A673 (cell line): ENCODE results near the gene GSTP1. TPM values are rescaled to one million over a fixed set of nuclear protein-coding genes. Genes with fewer than 3 reads are reported as not detected.
A peak's percentile ranks its signal among the peaks of the same experiment; 100 is the strongest.

Source experiments
- BruUV-seq: library from RNA; stranded (reverse); fragments of 400-500 nt; replicated peaks from 2 replicates; lab custom pipeline; 2021; lab: Mats Ljungman, UMichigan
- CTCF ChIA-PET: fragments of 300-600 bp; sonication (Branson Sonifier 250); formaldehyde crosslinking; loops from one replicate; lab custom pipeline; 2022; ENCODE audit warnings: antibody characterized with exemption; lab: Charles Lee
- POLR2A ChIA-PET: fragments of 300-600 bp; sonication (Branson Sonifier 250); formaldehyde crosslinking; loops from one replicate; lab custom pipeline; 2022; ENCODE audit warnings: antibody characterized with exemption; ENCODE audit not compliant: low non-redundant PET; lab: Charles Lee
- DNase-seq: peaks from one replicate; pipeline ENCODE4 v3.0.0-alpha.2; 2015; ENCODE audit warnings: low spot score
- H3K27ac ChIP-seq: fragments of 200-600 bp; sonication (generic); 2 replicates; pipeline ENCODE4 v1.5.1; 2016; ENCODE audit warnings: mixed run types, low read depth, mild to moderate bottlenecking, mixed read lengths, antibody characterized with exemption, low read length; ENCODE audit not compliant: poor library complexity, severe bottlenecking
- H3K27me3 ChIP-seq: fragments of 200-600 bp; sonication (generic); replicated peaks from 2 replicates; pipeline ENCODE4 v1.6.1; 2017; ENCODE audit warnings: mixed run types, low read depth, mild to moderate bottlenecking, mixed read lengths, antibody characterized with exemption, low read length; ENCODE audit not compliant: insufficient read depth, poor library complexity
- H3K36me3 ChIP-seq: fragments of 200-600 bp; sonication (generic); 2 replicates; pipeline ENCODE4 v1.6.1; 2016; ENCODE audit warnings: mixed run types, mild to moderate bottlenecking, mixed read lengths, antibody characterized with exemption, low read length; ENCODE audit not compliant: insufficient read depth, poor library complexity, severe bottlenecking
- H3K4me1 ChIP-seq: fragments of 200-600 bp; sonication (generic); 2 replicates; pipeline ENCODE4 v1.6.1; 2017; ENCODE audit warnings: mixed run types, mild to moderate bottlenecking, mixed read lengths, antibody characterized with exemption, low read length; ENCODE audit not compliant: insufficient read depth, poor library complexity, severe bottlenecking
- H3K4me3 ChIP-seq: fragments of 200-600 bp; sonication (generic); 2 replicates; pipeline ENCODE4 v1.5.1; 2016; ENCODE audit warnings: low read depth, mixed run types, mild to moderate bottlenecking, mixed read lengths, low read length; ENCODE audit not compliant: poor library complexity, severe bottlenecking
- H3K9me3 ChIP-seq: fragments of 200-600 bp; sonication (generic); 2 replicates; pipeline ENCODE4 v1.6.1; 2016; ENCODE audit warnings: mixed run types, low read depth, mild to moderate bottlenecking, mixed read lengths, antibody characterized with exemption, low read length; ENCODE audit not compliant: poor library complexity, severe bottlenecking
- CTCF ChIP-seq: fragments of 300-800, 200-600 bp; sonication (generic); conservative IDR thresholded peaks from 2 replicates; pipeline ENCODE4 v1.5.1; 2017; ENCODE audit warnings: low read depth, mild to moderate bottlenecking, antibody characterized with exemption, low read length, moderate library complexity, mixed read lengths
- EZH2 ChIP-seq: fragments of 200-600 bp; sonication (generic); IDR thresholded peaks from 2 replicates; pipeline ENCODE4 v1.6.1; 2017; ENCODE audit warnings: borderline replicate concordance, low read depth, mild to moderate bottlenecking, mixed read lengths, antibody characterized with exemption, low read length; ENCODE audit not compliant: poor library complexity, severe bottlenecking
- intact Hi-C: fragments of 100-400 bp; cut with micrococcal nuclease; formaldehyde crosslinking; loops from one replicate; pipeline ENCODE4 v1.10.0; 2022; ENCODE audit not compliant: unreplicated experiment
- total RNA-seq: library from RNA; stranded (reverse); gene quantifications from 2 replicates; pipeline ENCODE4 v1.2.3, GENCODE V29; 2021

The GSTP1 gene
- total RNA-seq, 1 experiment from 2014 or later: 1,211 TPM

- BruUV-seq: no TSS peak
- ChIA-PET POLR2A (interaction anchor here (0.6 to 0.9 kb wide), 2 partner anchors 15 to 368 kb away, joined by 3 to 5 read pairs; no protein-coding TSS in a partner anchor), CTCF (interaction anchor here (0.6 to 2.4 kb wide), 10 partner anchors 10 to 209 kb away, joined by 3 to 16 read pairs (median 4); no protein-coding TSS in a partner anchor)
- DNase-seq: peak; percentile 93
- peak within 1 kb of the TSS; percentile 83 for H3K27ac ChIP-seq
- TF ChIP-seq EZH2 (no peak), CTCF (peak; percentile 94)
- intact Hi-C loops: loop anchor here (5.0 kb wide), 1 partner anchor 173 kb away; no protein-coding TSS in a partner anchor
- peak within 1 kb of the TSS; percentile 61 for H3K4me3 ChIP-seq
- H3K27me3 ChIP-seq: no peaks in the 10 kb centered on the region
- H3K9me3 ChIP-seq: no peaks in the 10 kb centered on the region
- peaks cover 11% of the 10 kb centered on the region for H3K4me1 ChIP-seq
- no peaks in the 10 kb centered on the region for H3K36me3 ChIP-seq
These were observed 46.0 kb downstream of the GSTP1 start, which contains the start of gene NUDT8 for GRCh38 chr11:67629386-67630227. Gene NUDT8 (minus strand): TSS chr11:67629937. CDS start chr11:67629911, 26 bp downstream.

- Histone ChIP-seq H3K9me3 (no peaks in the 10 kb centered on the region), H3K27me3 (no peaks in the 10 kb centered on the region), H3K27ac (peak overlapping the region; percentile 64), H3K4me3 (peak overlapping the region; percentile 61), H3K4me1 (peaks cover 11% of the 10 kb centered on the region), H3K36me3 (no peaks in the 10 kb centered on the region)
- CTCF ChIA-PET: interaction anchor here (0.5 to 2.4 kb wide), 5 partner anchors 16 to 228 kb away, joined by 3 to 16 read pairs (median 4); no protein-coding TSS in a partner anchor
- intact Hi-C loops: loop anchor here (5.0 kb wide), 1 partner anchor 172 kb away; no protein-coding TSS in a partner anchor
- DNase-seq: peak; percentile 99
- no TSS peak for BruUV-seq
- TF ChIP-seq CTCF (peak; percentile 73), EZH2 (no peak)
- POLR2A ChIA-PET: interaction anchor here (0.6 to 0.9 kb wide), 2 partner anchors 16 to 369 kb away, joined by 3 to 5 read pairs; no protein-coding TSS in a partner anchor
These were observed 46.8 kb downstream of the GSTP1 start for GRCh38 chr11:67630228-67630942.

GRCh38 chr11:67630943-67631331 lies 47.3 kb downstream of the GSTP1 start:
- intact Hi-C loops: loop anchor here (5.0 kb wide), 1 partner anchor 171 kb away; no protein-coding TSS in a partner anchor
- TF ChIP-seq EZH2: no peak
- no peak for TF ChIP-seq CTCF
- H3K36me3 ChIP-seq: no peaks in the 10 kb centered on the region
- no peaks in the 10 kb centered on the region for H3K27me3 ChIP-seq
- DNase-seq: no peak
- peaks cover 11% of the 10 kb centered on the region for H3K4me1 ChIP-seq
- peak overlapping the region; percentile 64 for H3K27ac ChIP-seq
- peak overlapping the region; percentile 61 for H3K4me3 ChIP-seq
- POLR2A ChIA-PET: no interaction called here
- CTCF ChIA-PET: no interaction called here
- H3K9me3 ChIP-seq: no peaks in the 10 kb centered on the region
- BruUV-seq: no TSS peak
